Femur (tissue), 1 donor: ENCODE measurements around the gene NT5M.

Experiments used
- DNase-seq: peaks from one replicate; pipeline ENCODE4 v3.0.0-alpha.2; 2017

NT5M gene

GRCh38 chr17:17356149-17356930, 53.2 kb downstream of the NT5M start:
- peak; percentile 86 for DNase-seq

DNA sequence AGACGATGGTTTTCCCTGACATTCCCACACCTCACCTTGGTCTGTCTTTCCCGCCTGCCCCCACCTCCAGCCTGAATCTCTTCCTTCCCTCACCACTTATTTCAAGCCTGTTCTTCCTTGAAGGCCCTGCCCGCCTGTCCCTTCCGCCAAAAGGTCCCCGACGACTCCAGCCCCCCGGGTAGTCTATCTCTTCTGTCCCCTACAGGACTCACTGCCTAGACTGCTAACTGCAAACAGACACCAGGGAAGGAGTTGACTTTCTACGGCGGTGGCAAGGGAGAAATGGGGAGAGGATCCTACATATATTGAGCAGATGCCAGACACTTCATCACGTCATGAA, 53.7 kb downstream of the NT5M start:
- DNase-seq: no peak

DNA sequence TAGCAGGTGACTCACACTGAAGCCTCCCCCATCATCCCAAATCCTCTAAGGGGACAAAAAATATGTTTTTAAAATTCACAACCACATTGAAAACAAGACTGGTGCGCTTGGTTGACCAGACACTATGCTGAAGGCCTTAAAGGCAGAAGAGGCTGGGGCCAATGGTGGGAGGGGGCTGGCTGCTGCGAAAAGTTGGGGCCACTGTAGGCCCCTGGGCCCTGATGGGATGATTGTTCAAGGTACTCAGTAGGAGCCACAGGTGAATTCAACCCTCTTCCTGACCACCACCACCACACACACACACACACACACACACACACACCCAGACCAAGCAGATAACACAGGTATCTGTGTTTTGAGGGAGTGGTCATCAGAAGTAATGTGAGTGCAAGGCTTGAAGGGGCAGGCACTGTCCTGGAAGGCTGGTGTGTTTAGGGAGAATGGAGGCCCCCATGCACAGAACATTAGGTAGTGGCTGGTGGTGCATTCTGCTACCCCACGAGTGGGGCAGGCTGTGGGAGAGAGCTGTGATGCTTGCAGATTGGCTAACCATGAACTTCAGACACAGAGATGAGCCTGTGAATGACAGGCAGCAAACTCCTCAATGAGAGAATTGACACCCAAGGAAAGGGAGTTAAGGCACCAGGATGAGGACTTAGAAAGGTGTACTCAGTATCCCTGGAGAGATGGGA, 55.0 kb downstream of the NT5M start:
- no peak for DNase-seq

DNA sequence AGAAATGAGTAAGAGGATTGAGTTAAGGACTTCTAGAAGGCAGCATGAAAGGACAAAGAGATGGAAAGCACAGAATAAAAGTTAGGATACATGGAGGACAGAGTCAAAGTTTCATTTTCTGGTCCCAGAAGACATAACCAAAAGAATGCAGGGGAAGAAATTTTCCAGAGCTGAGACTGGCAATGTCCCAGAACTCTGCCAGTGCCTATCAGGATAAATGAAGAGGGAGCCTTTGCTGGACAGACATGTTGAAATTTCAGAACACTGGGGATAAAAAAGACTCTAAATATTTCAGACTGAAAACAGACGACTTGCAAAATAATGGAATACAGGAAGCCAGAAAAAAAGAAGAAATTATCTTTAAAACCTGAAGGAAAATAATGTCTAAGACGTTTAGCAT, 55.7 kb downstream of the NT5M start:
- DNase-seq: no peak

DNA sequence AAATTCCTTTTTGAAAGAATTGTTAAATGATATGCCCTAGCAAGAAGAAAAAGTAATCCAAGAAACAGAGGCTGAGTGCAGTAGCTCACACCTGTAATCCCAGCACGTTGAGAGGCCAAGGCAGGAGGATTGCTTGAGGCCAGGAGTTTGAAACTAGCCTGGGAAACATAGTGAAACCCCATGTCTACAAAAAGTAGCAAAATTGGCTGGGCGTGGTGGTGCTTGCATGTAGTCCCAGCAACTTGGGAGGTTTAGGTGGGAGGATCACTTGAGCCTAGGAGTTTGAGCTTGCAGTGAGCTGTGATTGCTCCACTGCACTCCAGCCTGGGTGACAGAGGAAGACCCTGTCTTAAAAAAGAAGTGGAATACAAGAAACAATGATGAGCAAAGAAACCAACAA, 56.1 kb downstream of the NT5M start:
- DNase-seq: no peak

GRCh38 chr17:17360087-17360730, 57.0 kb downstream of the NT5M start:
- no peak for DNase-seq

DNA sequence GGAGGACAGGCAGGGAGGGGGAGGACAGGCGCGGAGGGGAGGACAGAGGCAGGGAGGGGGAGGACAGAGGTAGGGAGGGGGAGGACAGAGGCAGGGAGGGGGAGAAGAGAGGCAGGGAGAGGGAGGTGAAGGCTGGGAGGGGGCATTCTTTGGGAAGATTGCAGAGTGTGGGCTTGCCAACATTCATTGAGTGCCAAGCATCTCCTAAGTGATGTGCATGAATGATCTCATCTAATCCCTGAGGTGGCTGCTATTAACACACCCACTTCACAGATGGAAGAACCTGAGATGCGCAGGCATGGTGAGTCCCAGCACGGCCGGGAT, 58.3 kb downstream of the NT5M start:
- no peak for DNase-seq

- peak; percentile 47 for DNase-seq
Observed at GRCh38 chr17:17361867-17362539, 58.8 kb downstream of the NT5M start.

GRCh38 chr17:17362540-17362930, 59.4 kb downstream of the NT5M start:
- DNase-seq: no peak

GRCh38 chr17:17363638-17364337, 60.6 kb downstream of the NT5M start:
- DNase-seq: peak; percentile 10

DNA sequence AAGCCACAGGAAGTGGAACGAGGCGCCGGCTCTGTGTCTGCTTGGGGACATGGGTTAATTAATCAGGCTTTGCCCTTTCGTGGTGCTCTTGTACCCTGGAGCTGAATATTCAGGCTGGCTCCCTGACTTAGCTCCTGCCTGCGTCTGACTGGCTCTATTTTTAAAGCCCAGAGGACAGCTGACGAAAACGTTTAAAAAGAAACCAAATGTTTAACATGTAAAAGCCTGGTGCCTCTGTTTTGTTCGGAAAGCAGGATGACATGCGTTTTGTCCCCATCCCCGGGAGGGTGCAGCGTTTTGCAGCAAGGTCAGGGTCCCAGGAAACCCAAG, 61.1 kb downstream of the NT5M start:
- peak; percentile 14 for DNase-seq

DNA sequence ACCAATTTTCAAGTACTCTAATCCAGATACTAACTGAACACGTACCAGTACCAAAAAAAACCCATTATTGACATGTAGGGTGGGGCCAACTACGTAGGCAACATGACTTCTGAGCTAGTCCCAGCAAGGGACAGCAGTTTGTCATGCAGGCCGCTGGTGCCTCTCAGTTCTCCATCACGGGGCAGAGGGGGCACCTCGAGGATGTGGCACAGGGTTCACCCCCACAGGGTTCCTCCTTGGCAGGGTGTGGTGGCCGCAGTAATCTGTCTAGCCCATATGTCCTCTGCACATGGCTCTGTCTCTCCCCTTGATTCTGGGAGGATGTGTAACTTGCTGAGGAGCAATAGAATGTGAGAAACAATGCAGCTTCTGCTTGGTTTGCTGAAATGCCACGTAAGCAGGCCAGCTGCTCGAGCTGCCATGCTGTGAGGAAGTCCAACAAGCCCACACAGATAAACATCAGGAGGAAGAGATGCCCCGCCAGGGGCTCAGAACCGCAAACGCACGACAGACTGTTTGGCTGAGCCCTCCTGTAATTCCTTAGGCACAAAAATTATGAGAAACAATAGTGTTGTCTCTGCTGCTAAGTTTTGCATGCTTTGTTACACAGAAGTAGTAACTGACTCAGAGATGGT, 62.4 kb downstream of the NT5M start:
- peak; percentile 6 for DNase-seq

GRCh38 chr17:17366235-17366634, 63.1 kb downstream of the NT5M start:
- DNase-seq: no peak

- no peak for DNase-seq
Observed at GRCh38 chr17:17366941-17367875, 64.0 kb downstream of the NT5M start.

GRCh38 chr17:17367931-17368330, 64.8 kb downstream of the NT5M start:
- DNase-seq: no peak

- no peak for DNase-seq
Observed at GRCh38 chr17:17370711-17371110, 67.5 kb downstream of the NT5M start.

- no peak for DNase-seq
Observed at GRCh38 chr17:17372856-17373520, 69.8 kb downstream of the NT5M start.

DNA sequence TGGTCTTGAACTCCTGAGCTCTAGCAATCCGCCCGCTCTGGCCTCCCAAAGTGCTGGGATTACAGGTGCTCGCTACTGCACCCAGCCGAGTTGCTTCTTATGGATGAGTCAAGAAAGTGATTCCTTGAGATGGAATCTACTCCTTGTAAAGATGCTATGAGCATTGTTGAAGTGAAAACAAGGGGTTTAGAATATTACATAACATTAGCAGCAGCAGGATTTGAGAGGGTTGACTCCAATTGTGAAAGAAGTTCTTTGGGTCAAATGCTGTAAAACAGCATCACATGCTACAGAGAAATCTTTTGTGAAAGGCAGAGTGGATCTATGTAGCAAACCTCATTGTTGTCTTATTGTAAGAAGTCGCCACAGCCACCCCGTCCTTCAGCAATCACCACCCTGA, 72.7 kb downstream of the NT5M start:
- no peak for DNase-seq

- DNase-seq: no peak
Observed at GRCh38 chr17:17376362-17376761, 73.2 kb downstream of the NT5M start.

GRCh38 chr17:17377071-17377967, 74.1 kb downstream of the NT5M start:
- no peak for DNase-seq
